Measurements from ENCODE around the gene MACROD2.

MACROD2 gene

DNA sequence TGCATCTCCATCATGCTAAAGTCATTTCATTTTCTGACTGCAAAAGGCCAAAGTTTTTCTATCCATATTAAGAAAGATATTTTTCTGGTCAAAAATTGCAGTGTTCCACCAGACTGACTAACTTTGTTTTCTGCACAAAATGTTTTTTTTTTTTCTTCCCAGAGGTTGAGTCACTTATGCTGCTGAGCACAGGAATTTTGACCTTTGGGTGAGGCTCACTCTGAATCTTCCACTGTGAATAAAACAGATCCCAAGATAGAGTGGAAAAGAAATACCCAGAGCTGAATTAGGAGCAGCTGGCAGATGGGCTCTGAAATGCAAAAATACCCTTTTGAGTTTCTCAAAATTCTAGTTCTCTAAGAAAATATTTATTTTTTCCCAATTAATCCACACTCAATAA lies 1581.1 kb downstream of the MACROD2 start:
- no peak for DNase-seq

DNA sequence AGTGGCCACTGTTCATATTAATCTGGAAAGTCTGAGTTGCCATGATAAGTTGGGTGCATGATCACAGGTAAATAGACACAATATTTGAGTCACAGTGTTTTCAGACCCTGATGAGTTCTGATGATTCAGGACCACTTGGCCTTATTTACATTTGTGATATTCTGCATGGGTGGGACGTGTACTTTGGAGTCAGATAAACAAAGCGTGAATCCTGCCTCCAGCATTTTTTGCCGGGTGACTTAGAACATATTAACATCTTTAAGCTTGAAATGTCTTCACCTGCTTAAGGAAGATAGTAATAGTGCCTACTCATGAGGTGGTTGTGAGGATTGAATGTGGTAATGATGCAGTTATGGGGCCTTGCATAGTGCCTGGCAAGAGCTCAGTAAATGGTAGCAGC lies 1582.8 kb downstream of the MACROD2 start:
- no peak for DNase-seq

DNA sequence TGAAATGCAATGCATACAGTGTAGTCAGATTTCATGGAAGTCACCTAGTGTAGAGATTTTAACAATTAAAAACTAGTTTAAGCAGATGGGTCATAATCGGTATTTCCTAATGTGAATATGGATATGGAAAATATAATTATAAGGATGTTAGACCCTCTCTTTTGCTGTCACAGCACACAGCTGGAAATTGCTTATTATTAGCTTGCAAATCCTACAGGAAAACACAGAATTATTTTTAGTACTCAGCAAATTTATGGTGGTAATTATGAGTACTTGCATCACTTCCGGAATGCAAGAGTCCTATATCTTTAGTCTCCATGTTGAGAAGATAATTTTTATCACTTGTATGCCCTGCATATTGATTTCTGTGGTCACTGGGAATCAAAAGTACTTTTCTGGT lies 1584.4 kb downstream of the MACROD2 start:
- no peak for DNase-seq

DNA sequence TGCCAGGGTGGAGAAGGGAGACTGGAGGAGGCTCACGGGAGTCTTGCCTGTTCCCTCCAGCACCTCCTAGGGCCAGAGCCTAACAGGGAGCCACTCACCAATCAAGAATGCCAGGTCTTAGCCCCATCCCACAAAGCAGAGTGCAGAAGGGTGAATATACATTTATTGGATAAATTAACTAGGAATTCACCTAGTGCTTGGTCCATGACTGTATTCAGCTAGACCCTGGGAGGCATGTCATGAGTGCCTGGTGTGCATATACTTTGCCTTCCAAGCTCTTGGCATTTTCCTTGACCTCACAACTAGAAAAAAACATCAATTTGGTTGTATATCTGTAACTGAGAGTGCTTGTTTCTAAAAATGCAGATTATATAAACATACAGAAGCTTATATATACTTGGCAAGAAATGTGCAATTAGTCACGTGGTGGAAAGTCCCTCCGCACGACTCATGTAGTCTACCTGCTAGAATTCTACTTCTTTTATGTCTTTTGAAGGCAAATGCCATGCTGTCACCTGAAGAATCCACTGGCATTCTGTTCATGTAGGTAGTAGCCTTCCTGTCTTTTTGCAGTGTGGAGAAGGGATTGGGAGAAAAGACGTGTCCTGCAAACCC lies 1586.9 kb downstream of the MACROD2 start:
- no peak for DNase-seq

DNA sequence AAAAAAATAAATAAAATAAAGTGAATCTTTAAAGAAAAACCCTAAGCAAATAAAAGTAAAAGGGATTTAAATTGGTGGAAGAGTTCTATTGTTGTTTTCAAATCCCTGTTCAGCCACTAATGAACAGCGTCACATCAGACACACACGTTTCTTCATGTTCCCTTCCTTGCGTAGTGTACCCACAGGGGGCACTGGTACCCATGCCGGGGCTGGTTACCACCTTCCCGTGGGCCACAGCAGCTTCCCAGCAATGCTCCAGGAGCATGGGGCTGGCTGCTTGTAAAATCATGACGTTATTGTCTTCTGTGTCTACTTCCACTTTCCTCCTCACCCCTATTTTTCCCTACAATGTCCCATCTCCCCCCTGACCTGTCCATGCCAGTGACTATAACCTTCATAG lies 1589.2 kb downstream of the MACROD2 start:
- DNase-seq, result no peak

DNA sequence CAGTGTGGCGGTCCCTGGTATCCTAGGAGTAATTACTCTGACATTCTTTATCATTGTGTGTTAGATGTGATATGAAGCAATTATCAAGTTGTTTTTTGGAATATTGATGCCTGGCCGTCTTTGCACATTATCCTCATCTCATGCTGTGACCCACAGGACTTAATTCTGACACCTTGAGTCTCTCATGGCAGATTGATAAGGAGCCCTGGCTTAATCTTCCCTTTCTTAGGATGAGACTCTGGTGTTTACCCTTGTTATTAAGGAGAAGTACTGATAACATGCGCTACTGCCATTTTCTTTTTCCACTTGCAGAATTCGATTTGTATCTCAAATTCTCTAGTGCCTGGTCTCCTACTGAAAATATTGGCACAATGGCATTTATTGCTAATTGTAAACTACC lies 1597.8 kb downstream of the MACROD2 start:
- DNase-seq, result no peak

DNA sequence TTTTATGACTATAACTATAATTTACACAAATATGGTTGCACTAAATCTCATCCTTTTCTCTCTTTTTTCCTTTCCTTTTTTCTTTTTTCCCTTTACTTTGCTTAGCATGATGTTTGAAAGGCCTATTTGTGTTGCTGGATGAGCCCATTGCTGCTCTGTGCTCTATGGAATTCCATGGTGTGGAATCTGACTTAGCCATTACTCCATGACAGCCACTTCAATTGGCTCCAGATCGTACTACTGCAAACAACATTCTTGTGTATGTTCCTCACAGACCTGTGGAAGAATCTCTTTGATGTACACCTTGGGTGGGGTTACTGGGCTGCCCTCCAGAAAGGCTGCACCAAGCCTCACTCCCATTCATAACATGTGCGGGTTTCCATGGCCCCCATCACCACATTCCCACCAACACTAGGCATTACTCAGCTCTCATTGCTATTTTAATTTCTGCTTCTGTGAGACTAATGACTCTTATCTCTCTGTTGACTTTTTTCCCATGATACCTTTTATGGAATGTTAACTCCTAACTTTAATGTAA lies 1598.9 kb downstream of the MACROD2 start:
- DNase-seq, result no peak

DNA sequence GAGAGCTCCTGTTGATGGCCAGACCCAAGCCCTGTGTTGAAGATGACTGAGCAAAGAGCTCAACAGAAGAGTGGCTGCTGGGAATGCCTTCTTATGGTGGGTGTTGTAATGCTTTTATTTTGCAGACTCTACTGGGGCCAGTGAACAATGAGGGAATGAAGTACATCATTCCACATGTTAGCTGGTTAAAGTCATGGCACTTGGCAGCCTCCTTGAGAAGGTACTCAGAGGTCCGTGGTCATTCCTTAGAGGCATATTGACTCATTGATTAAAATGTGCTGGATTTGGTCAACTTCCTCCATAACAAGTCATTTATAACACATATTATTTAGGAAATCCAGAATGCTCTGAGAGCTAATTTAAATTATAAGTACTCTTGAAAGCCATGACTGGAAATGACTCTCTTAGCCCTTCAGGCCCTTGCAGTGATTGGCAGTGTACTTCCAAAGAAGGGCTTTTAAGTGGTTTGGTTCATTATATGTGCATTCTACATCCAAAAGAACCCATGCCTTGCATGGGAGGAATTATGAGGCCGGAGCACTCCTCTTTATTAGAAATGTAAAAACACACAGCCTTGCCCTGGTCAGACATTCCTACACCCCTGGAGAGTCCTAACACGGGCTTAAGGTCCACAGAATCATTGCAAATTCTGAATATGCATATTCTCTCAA lies 1601.0 kb downstream of the MACROD2 start:
- no peak for DNase-seq

DNA sequence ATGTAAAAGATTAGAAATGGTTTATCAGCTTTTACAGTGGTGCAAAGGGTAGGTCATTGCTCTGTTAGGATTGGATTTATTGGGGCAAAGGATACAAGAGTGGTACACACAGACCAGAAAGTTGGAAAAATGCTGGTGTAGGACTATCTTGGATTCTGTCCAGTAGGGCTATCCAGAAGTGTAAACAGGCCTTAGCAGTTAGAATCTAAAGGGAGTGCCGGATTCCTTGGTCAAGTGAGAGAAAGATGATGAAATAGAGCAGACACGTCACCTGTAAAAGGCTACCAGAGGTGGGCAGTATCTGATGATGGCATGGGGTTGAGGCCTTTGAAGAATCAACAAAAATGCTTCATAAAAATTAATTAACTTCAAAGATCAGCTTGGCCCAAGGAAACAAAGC lies 1602.0 kb downstream of the MACROD2 start:
- DNase-seq, result no peak

DNA sequence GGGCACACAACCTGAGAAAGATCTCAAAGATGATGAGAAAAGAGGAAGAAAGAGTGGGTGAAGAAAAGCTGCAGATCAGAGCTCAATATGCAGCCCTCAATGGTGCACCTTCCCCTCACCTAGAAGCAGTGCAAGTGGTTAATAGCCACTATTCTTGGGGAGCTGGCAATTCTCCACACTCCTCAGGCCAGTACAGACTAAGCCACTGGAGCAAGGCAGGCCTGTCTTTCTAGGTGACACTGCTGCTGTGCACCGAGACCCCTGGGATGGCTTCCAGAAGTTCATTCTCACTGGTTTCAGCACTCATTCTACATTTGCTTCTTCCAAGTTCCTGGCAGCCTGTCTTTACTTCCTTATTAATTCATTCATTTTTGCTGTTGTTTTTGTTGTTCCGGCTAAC lies 1604.6 kb downstream of the MACROD2 start:
- DNase-seq, result no peak

DNA sequence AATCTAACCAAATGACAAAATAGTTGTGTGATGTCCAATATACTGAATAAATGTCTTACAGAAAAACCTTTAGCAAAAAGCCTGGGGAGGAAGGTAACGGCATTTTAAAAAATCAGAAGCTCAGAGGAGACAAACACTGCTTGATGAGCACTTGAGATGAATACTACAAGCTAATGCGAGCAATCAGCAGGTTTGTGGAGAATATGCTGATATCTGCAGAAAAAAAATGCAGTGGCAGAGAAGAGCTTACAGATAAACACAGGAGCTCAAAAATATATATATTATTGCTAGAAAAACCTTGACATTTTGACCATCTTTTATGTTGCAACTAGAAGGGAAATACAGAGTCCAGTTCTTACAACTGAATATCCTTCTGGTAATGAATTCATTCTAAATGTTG lies 1605.2 kb downstream of the MACROD2 start:
- DNase-seq, result no peak

DNA sequence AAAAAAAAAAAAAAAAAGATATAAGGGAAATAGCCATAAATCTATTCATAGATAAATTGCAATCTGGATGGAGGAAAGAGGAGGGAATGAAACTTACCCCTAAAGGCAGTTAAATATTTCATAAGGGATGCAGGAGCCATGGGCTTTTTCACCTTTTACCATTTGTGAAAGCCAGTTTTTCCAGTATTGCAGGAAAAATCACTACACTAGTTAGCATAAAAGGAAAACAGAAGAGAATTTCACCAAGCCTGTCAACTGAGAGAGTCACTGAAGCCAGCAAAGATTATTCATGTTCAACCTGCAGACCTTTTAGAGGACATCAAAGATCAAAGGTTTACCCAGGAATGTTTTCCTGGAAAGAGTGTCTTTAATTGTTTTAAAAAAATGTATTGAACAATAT lies 1608.2 kb downstream of the MACROD2 start:
- DNase-seq, result no peak

DNA sequence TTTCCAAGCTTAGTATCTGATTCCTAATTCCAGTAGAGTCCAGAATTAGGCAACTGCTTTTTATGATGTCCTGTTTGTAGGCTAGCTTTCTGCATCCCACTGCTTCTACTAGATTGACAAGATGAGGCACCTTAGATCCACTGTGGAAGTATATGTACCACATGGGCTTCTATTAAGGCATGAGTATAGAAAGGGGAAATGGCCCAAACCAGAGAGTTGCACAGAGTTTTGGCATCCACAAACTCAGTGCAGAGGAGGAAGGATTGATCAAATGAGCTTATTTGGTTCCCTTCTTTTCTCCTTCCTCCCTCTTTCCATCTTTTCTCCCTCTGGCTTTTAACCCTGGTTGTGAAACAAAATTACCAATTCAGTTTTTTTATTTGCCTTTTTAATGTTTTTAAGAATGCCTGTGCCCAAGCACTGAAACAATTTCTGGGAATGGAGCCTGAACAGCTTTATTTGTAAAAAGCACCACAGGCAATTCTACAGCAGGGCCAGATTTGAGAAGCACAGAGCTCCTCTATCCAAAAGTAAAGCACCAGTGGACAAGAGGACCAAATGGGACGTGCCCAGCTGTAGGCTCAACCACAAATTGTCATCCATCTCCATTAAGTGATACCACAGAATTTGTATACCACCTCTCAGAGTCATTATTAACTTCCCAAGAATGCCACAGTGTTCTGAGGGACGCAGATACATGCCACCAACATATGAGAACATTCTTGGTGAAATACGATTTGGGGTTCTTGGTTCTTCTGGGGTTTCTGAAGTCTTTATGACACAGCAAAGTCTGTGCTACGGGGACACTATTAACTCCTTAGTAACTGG lies 1608.9 kb downstream of the MACROD2 start:
- no peak for DNase-seq

DNA sequence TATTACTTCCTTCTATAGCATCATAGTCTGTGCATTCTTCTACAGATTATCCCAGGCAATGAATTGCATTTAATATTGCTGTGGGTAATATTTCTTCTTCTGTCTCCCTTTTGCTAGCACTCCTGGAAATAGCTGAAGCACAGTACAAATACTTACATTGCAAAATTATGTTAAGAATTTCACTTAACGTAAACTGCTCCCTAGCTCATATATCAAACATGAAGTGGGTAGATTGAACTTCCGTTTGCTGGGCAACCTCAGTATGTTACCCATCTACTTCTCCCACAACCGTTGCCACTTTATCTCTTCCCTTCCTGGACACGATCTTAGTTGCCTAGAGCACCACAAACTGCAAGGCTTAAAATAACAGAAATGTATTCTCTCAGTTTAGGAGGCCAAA lies 1614.6 kb downstream of the MACROD2 start:
- no peak for DNase-seq

DNA sequence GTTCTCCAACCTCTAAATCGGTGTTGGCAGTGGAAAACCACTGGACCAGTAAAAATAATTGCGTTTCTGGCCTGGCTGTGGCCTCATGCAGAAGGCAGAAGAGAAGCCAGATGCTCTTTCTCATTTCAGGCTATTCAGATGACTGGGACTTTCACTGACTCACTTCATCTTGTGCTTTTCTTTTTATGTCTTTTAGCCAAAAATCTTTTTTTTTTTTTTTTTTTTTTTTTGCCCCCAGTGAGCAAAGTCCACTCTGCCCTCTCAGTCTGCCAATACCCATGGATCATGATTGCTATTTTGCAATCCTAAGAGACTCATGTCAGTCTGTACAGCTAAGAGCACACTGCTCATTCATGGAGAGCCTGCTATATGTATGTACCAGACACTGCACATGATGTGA lies 1615.5 kb downstream of the MACROD2 start:
- no peak for DNase-seq

DNA sequence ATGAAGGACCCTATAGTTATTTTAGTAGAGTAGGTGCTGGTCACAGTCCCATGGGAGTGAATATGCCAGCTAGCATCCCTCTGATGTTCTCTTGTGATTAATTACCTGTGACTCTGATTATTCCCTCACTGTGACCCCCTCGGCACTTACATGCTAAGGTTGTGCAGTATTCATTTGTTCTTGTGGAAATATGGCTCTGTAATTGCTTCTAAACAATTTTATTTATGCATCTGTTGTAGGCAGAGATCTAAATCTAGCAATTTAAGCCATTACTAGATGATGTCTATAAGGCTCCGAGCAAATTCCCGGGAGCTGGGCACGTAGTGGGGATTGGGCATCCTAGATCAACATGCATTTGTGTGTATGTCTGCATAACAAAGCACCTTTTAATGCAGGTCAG lies 1616.2 kb downstream of the MACROD2 start:
- no peak for DNase-seq

DNA sequence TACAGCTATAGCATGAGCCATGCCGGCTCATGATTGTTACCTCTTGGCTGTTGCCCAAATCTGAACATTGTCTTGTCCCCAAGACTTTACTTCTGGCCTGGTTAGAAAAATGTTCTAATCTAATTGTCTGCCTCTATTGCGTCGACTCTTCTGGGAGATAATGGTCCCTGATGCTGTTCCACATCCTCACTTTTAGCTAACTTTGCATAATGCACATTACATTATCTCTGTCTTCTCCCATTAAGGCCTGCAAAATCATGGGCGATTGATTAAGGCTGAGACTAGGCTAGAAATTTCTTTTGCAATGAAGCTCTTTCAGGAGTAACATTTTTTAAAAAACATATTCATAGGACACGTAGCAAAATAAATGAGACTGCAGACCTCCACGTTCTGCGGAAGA lies 1616.9 kb downstream of the MACROD2 start:
- DNase-seq, result no peak

DNA sequence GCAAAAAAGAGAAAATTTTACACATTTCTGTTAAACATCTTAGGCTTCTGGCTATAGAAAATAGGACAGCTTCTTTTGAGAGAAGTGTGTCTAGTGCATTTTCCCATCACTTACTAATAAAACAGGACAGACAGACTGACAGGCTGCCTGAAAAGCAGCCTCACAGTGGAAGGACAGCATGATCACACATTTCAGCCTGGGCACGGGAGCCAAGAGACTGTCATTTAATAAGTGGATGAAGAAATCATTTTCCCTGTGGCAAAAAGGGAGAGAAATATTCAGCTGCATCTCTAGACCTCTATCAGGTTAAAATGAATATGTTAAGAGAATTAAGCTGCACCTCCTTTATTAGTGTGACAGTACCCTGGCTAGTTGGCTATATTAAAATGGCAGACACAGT lies 1617.5 kb downstream of the MACROD2 start:
- DNase-seq, result no peak

DNA sequence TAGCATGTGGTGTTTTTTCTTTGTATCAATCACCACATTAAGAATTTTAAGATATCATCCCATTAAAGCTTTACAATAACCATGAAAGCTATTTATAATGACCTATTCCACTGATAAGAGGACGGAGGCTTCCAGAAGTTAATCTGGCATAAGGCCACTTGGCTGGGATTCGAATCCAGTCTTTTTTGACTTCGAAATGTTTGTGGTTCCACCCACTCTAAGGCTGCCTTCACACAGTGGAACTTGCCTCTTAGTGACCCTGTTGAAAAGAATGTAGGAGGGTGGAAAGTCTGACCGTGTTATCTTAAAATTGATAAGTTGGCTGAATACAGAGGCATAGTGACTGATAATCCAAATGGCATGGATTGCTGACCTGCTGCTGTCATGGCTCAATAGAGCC lies 1618.2 kb downstream of the MACROD2 start:
- no peak for DNase-seq

DNA sequence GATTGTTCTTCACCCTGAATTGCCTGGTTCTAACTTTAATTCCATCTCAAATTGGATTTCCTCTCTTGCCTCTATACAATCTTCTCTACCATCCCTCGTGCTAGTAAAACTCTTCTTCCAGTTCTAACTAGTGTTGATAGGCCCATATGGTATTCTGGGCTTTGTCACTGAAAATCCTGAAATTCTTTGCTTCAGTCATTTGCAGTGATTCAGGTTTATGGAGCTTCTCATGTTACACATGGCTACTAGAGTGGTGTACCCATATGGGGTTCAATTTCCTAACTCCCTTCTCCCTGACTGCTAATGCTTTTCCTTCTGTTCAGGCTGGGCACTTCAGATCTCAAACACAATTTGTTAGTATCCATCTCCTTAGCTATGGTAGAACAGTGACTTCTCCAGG lies 1621.3 kb downstream of the MACROD2 start:
- DNase-seq, result no peak

DNA sequence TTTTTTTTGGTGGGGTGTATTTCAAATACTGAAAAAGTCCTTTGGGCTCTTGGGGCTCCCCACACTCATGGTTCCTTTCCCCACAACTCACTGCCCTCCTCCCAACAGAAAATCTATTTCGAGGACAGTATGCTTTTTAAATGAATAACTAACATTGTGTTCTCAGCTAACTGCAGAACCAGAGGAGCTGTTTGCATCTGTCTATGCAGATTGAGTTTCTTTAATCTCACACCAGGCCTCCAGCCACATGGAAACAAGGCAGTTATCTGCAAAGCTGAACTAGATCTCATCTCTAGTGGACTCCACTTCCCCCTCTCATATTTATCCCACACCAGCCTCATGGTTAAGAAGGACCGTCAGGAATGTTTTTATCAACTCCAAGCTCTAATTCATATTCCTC lies 1622.8 kb downstream of the MACROD2 start:
- no peak for DNase-seq

DNA sequence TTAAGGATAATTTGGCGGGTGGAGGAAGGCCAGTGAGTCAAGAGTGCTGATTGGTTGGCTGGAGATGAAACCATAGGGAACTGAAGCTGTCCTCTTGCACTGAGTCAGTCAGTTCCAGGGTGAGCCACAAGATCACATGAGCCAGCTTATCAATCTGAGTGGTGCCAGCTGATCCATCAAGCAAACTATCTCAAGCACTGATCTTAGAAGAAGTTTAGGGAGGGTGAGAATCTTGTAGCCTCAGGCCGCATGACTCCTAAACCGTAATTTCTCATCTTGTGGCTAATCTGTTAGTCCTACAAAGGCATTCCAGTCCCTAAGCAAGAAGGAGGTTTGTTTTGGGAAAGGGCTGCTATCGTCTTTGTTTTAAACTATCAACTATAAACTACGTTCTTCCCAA lies 1623.6 kb downstream of the MACROD2 start:
- no peak for DNase-seq

DNA sequence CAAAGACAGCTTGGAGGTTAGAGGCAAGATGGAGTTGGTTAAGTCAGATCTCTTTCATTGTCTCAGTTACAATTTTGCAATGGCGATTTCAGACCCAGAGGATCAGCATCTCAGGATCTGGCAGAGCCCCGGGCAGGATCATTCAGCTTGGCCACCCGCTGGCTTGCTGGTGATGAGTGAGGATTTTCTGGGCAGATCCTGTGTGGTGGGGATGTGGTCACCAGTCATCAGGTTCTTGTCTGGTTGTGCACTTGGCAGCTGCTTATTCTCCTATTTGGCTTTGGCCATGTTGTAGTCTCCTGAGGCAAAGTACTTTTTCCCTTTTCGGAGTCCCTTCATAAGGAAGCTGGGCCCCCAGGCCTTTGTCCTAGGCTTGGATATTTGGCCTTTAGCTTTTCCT lies 1624.0 kb downstream of the MACROD2 start:
- DNase-seq, result no peak

DNA sequence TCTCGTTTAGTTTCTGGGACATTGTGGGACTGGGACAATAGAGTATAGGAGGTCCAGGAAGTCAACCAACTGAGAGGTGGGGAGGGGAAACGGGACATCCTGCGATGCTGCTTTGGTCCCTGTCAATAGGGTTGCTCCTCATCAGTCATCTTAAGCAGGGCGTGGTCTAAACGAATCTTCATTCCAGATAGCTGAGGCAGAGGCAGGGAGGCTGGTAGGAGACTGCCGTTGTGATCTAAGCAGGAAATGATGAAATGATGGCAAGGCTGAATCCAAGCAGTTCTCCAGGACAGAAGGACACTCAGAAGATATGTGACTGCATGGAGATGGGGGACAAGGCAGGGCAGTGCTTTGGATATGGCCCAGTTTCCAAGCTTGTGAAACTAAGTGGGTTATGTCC lies 1624.5 kb downstream of the MACROD2 start:
- DNase-seq, result no peak
